Neural cell (in vitro differentiated cells): Measurements from ENCODE around the gene IL6ST. TPM values are rescaled to one million over a fixed set of nuclear protein-coding genes. Genes with fewer than 3 reads are reported as not detected.

Experiments
- H2AFZ ChIP-seq: fragments of 200-600, 300-800 bp; sonication (generic), shearing (Covaris generic); 2 replicates; pipeline ENCODE4 v1.6.0; 2014; ENCODE audit warnings: low read depth, mild to moderate bottlenecking, antibody characterized with exemption, low read length, moderate library complexity
- H3F3A ChIP-seq: fragments of 200-600 bp; shearing (Covaris generic); 2 replicates; pipeline ENCODE4 v1.6.1; 2016; ENCODE audit warnings: mild to moderate bottlenecking, moderate library complexity, mixed read lengths, antibody characterized with exemption, low read length; ENCODE audit not compliant: insufficient read depth, poor library complexity, severe bottlenecking
- H3K27ac ChIP-seq: fragments of 200-600, 300-800 bp; sonication (generic), shearing (Covaris generic); 2 replicates; pipeline ENCODE4 v1.5.1; 2014; ENCODE audit warnings: mild to moderate bottlenecking, low read length, moderate library complexity
- H3K27me3 ChIP-seq: fragments of 300-800, 200-600 bp; sonication (generic), shearing (Covaris generic); 2 replicates; pipeline ENCODE4 v1.6.0; 2014; ENCODE audit warnings: mild to moderate bottlenecking, low read depth, low read length, moderate library complexity; ENCODE audit not compliant: insufficient read depth
- H3K36me3 ChIP-seq: fragments of 300-800, 200-600 bp; sonication (generic), shearing (Covaris generic); 2 replicates; pipeline ENCODE4 v1.5.1; 2014; ENCODE audit warnings: mild to moderate bottlenecking, antibody characterized with exemption, low read length, moderate library complexity; ENCODE audit not compliant: insufficient read depth
- H3K4me2 ChIP-seq: fragments of 300-800, 200-600 bp; sonication (generic), shearing (Covaris generic); 2 replicates; pipeline ENCODE4 v1.6.0; 2014; ENCODE audit warnings: mild to moderate bottlenecking, low read length
- H3K4me3 ChIP-seq: fragments of 300-800, 200-600 bp; sonication (generic), shearing (Covaris generic); 2 replicates; pipeline ENCODE4 v1.5.1; 2014; ENCODE audit warnings: mild to moderate bottlenecking, low read length, moderate library complexity
- H3K79me2 ChIP-seq: fragments of 200-600 bp; shearing (Covaris generic); replicated peaks from 2 replicates; pipeline ENCODE4 v1.6.0; 2014; ENCODE audit warnings: mild to moderate bottlenecking, low read length, moderate library complexity; ENCODE audit not compliant: insufficient read depth
- H3K9ac ChIP-seq: fragments of 300-800, 200-600 bp; sonication (generic), shearing (Covaris generic); 2 replicates; pipeline ENCODE4 v1.6.1; 2016; ENCODE audit warnings: mild to moderate bottlenecking, low read length, mixed read lengths
- H3K9me2 ChIP-seq: fragments of 200-600 bp; shearing (Covaris generic); 2 replicates; pipeline ENCODE4 v1.6.1; 2016; ENCODE audit warnings: mild to moderate bottlenecking, low read length, mixed read lengths; ENCODE audit not compliant: insufficient read depth
- H3K9me3 ChIP-seq: fragments of 200-600, 300-800 bp; sonication (generic), shearing (Covaris generic); 2 replicates; pipeline ENCODE4 v1.6.1; 2016; ENCODE audit warnings: mild to moderate bottlenecking, mixed run types, low read length, moderate library complexity, mixed read lengths
- H4K20me1 ChIP-seq: fragments of 200-600 bp; shearing (Covaris generic); 2 replicates; pipeline ENCODE4 v1.6.1; 2016; ENCODE audit warnings: mild to moderate bottlenecking, mixed run types; ENCODE audit not compliant: insufficient read depth
- CTCF ChIP-seq: fragments of 450-650 bp; IDR thresholded peaks from 2 replicates; pipeline ENCODE4 v1.5.1; 2014; ENCODE audit warnings: antibody characterized with exemption, mild to moderate bottlenecking, moderate library complexity; ENCODE audit not compliant: poor library complexity, severe bottlenecking
- EP300 ChIP-seq: fragments of 450-650 bp; conservative IDR thresholded peaks from 2 replicates; pipeline ENCODE4 v1.6.1; 2014; ENCODE audit warnings: antibody characterized with exemption, mild to moderate bottlenecking, moderate library complexity; ENCODE audit not compliant: poor library complexity, severe bottlenecking
- EZH2 ChIP-seq: fragments of 200-600, 300-800 bp; shearing (Covaris generic), sonication (generic); IDR thresholded peaks from 2 replicates; pipeline ENCODE4 v1.6.1; 2014; ENCODE audit warnings: antibody characterized with exemption, low read length, borderline replicate concordance, mild to moderate bottlenecking; ENCODE audit not compliant: insufficient read depth, poor library complexity, severe bottlenecking
- MXI1 ChIP-seq: fragments of 450-650 bp; conservative IDR thresholded peaks from 2 replicates; pipeline ENCODE4 v1.6.1; 2014; ENCODE audit warnings: antibody characterized with exemption, mild to moderate bottlenecking; ENCODE audit not compliant: poor library complexity, severe bottlenecking
- POLR2AphosphoS5 ChIP-seq: IDR thresholded peaks from 2 replicates; pipeline ENCODE4 v1.6.1; 2012
- RAD21 ChIP-seq: fragments of 450-650 bp; conservative IDR thresholded peaks from 2 replicates; pipeline ENCODE4 v1.6.1; 2014; ENCODE audit warnings: antibody characterized with exemption, mild to moderate bottlenecking, moderate library complexity
- SMC3 ChIP-seq: fragments of 450-650 bp; conservative IDR thresholded peaks from 2 replicates; pipeline ENCODE4 v1.6.1; 2014; ENCODE audit warnings: antibody characterized with exemption, mild to moderate bottlenecking, moderate library complexity; ENCODE audit not compliant: poor library complexity
- TAF1 ChIP-seq: IDR thresholded peaks from 2 replicates; pipeline ENCODE4 v1.6.1; 2012; ENCODE audit warnings: low read depth
- polyA plus RNA-seq: library from polyadenylated mRNA; depleted of rRNA; stranded (reverse); fragments of >200 nt; gene quantifications from 2 replicates; pipeline ENCODE4 v1.2.3, GENCODE V29; 2014
- TF ChIP-seq, protein P1 (sequence below): IDR thresholded peaks from 2 replicates; pipeline ENCODE4 v1.6.1; 2012; ENCODE audit warnings: borderline replicate concordance

IL6ST gene
- polyA plus RNA-seq, 1 donor from 2014 or later, result 19.7 TPM

- Histone ChIP-seq H3F3A (no peaks in the 10 kb centered on the region), H3K79me2 (no peaks in the 10 kb centered on the region), H3K4me2 (no peak overlapping the region), H4K20me1 (no peaks in the 10 kb centered on the region), H3K9me3 (no peaks in the 10 kb centered on the region), H3K9ac (no peak overlapping the region), H3K27ac (no peak overlapping the region), H3K4me3 (no peak overlapping the region), H3K36me3 (no peaks in the 10 kb centered on the region), H2AFZ (no peak overlapping the region), H3K9me2 (no peaks in the 10 kb centered on the region), H3K27me3 (no peaks in the 10 kb centered on the region)
- TF ChIP-seq, protein P1, sequence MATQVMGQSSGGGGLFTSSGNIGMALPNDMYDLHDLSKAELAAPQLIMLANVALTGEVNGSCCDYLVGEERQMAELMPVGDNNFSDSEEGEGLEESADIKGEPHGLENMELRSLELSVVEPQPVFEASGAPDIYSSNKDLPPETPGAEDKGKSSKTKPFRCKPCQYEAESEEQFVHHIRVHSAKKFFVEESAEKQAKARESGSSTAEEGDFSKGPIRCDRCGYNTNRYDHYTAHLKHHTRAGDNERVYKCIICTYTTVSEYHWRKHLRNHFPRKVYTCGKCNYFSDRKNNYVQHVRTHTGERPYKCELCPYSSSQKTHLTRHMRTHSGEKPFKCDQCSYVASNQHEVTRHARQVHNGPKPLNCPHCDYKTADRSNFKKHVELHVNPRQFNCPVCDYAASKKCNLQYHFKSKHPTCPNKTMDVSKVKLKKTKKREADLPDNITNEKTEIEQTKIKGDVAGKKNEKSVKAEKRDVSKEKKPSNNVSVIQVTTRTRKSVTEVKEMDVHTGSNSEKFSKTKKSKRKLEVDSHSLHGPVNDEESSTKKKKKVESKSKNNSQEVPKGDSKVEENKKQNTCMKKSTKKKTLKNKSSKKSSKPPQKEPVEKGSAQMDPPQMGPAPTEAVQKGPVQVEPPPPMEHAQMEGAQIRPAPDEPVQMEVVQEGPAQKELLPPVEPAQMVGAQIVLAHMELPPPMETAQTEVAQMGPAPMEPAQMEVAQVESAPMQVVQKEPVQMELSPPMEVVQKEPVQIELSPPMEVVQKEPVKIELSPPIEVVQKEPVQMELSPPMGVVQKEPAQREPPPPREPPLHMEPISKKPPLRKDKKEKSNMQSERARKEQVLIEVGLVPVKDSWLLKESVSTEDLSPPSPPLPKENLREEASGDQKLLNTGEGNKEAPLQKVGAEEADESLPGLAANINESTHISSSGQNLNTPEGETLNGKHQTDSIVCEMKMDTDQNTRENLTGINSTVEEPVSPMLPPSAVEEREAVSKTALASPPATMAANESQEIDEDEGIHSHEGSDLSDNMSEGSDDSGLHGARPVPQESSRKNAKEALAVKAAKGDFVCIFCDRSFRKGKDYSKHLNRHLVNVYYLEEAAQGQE, result no peak
- no peak for TF ChIP-seq SMC3
- no peak for TF ChIP-seq CTCF
- TF ChIP-seq EZH2, result no peak
- no peak for TF ChIP-seq RAD21
- TF ChIP-seq EP300, result no peak
- no peak for TF ChIP-seq TAF1
- no peak for TF ChIP-seq MXI1
- TF ChIP-seq POLR2AphosphoS5, result no peak
These were observed 92.1 kb downstream of the IL6ST start for GRCh38 chr5:55902696-55903095.

- Histone ChIP-seq H3K9ac (no peak overlapping the region), H4K20me1 (no peaks in the 10 kb centered on the region), H3K9me3 (no peaks in the 10 kb centered on the region), H3K9me2 (no peaks in the 10 kb centered on the region), H3K27me3 (no peaks in the 10 kb centered on the region), H3K4me2 (no peak overlapping the region), H2AFZ (no peak overlapping the region), H3F3A (no peaks in the 10 kb centered on the region), H3K27ac (no peak overlapping the region), H3K4me3 (no peak overlapping the region), H3K36me3 (no peaks in the 10 kb centered on the region), H3K79me2 (no peaks in the 10 kb centered on the region)
- TF ChIP-seq RAD21 (no peak), EP300 (no peak), MXI1 (no peak), TAF1 (no peak), SMC3 (no peak), EZH2 (no peak), CTCF (no peak), POLR2AphosphoS5 (no peak)
- TF ChIP-seq, protein P1, result no peak
These were observed 94.0 kb downstream of the IL6ST start for GRCh38 chr5:55900776-55901175.
